NB4 (cell line): ENCODE data around the gene SFI1.

Source experiments
- DNase-seq: peaks from one replicate; pipeline ENCODE4 v3.0.0; 2010; ENCODE audit warnings: low read depth
- H3K4me3 ChIP-seq: one replicate; pipeline ENCODE4 v1.5.1; 2011; ENCODE audit warnings: mild to moderate bottlenecking, low read depth, low read length, moderate library complexity
- MYC ChIP-seq: IDR thresholded peaks from 2 replicates; pipeline ENCODE4 v1.6.1; 2011; ENCODE audit warnings: low read depth, low read length
- POLR2A ChIP-seq: IDR thresholded peaks from 2 replicates; pipeline ENCODE4 v1.6.1; 2011; ENCODE audit warnings: mild to moderate bottlenecking; ENCODE audit not compliant: insufficient read length; ENCODE audit errors: extremely low read depth
- TF ChIP-seq, protein P1 (sequence below): IDR thresholded peaks from 2 replicates; pipeline ENCODE4 v1.6.1; 2011; ENCODE audit warnings: low read depth, low read length
- TF ChIP-seq, protein P2 (sequence below): IDR thresholded peaks from one replicate; pipeline ENCODE4 v1.5.1; 2012; ENCODE audit warnings: low read depth, low read length

Gene SFI1

DNA sequence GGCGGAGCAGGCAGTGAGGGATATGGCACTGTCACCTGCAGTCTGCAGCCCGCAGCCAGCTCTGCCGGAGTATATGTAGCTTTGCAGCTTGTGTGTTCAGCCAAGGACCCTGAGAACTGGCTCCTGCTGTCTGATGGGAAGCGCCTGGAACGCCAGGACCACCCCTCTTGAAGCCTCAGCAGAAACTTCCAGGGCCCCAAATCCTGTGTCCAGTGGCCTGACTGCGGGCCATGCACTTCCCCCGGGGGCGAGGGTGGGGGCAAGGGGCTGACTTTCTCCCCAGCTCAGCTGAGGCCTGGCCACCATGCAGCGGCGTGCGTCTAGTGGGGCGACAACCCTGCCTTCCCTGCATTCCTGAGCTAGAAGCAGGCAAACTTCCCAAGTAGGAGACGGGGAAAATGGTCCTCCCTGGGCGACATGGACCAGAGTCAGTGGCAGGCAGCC, 133.4 kb downstream of the SFI1 start:
- TF ChIP-seq, protein P1, sequence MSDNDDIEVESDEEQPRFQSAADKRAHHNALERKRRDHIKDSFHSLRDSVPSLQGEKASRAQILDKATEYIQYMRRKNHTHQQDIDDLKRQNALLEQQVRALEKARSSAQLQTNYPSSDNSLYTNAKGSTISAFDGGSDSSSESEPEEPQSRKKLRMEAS, result no peak
- TF ChIP-seq, protein P2, sequence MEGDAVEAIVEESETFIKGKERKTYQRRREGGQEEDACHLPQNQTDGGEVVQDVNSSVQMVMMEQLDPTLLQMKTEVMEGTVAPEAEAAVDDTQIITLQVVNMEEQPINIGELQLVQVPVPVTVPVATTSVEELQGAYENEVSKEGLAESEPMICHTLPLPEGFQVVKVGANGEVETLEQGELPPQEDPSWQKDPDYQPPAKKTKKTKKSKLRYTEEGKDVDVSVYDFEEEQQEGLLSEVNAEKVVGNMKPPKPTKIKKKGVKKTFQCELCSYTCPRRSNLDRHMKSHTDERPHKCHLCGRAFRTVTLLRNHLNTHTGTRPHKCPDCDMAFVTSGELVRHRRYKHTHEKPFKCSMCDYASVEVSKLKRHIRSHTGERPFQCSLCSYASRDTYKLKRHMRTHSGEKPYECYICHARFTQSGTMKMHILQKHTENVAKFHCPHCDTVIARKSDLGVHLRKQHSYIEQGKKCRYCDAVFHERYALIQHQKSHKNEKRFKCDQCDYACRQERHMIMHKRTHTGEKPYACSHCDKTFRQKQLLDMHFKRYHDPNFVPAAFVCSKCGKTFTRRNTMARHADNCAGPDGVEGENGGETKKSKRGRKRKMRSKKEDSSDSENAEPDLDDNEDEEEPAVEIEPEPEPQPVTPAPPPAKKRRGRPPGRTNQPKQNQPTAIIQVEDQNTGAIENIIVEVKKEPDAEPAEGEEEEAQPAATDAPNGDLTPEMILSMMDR, result no peak
- TF ChIP-seq MYC, result no peak
- no peak for TF ChIP-seq POLR2A
- peak overlapping the region; percentile 65 for H3K4me3 ChIP-seq
- DNase-seq, result no peak

DNA sequence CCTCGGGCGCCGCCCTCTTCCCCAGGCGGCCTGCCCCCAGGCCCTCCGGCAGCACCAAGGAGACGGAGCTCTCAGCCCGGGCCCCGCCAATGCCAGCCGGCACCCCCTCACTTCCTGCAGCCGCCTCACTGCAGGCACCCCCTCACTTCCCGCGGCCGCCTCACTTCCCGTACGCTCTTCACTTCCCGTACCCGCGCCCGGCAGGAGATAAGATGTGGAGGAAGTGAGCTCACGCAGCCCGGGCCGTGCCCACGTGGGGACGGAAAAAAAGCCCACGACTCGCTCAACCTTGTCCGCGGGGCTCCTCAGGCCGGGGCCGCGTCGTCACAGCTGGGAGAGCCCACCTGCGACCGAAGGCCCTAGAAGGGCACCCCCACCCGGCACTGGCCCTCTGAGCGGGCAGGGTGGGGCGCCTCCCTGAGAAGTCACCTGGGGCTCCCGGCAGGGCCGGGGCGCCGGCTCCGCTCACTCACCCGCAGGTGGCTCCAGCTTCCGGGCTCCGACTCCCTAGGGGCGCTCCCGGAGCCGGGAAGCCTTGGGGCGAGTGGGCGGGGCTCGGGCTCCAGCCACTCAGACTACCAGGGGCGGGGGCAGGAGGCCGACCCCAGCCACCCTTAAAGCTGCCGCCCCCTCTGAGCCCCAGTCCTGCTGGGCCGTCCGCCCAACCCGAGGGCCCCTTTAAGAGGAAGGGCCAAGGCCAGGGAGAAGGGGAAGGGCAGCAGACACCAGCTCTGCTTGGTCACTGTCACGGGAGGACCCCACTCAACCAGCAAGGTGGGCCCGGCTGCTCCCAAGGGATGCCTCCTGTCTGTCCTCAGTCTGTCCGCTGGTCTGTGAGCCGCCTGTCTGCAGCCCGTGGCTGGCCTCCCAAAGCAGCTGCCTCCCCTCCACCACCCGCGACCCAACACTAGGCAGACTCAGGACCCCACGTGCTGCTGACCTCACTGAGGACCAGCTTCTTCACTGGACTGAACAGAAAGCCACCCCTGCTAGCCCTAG, 134.3 kb downstream of the SFI1 start:
- TF ChIP-seq, protein P1, result peak; percentile 75
- TF ChIP-seq MYC, result no peak; the same call in 1 of the 2 replicates
- DNase-seq, result peak; percentile 90

DNA sequence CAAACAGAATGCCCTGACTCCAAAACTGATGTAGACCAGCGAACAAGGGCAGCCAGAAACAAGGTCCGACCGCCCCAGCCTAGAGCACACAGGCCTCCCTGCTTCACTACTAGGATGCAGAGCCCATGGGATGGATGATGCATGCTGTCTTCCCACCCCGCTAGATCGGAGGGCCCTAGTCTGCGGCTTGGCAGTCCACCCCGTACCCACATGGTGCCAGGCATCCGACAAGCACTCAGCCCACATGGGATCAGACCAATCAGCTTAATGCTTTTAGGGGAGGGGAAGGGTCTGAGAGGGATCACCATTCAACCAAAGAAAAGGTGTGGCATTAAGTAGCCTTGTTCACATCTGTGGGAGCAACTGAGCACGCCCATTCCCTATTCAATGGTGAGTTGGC, 135.1 kb downstream of the SFI1 start:
- DNase-seq, result no peak
- TF ChIP-seq POLR2A, result no peak
- TF ChIP-seq MYC, result no peak
- TF ChIP-seq, protein P2, result no peak
- TF ChIP-seq, protein P1, result no peak
- H3K4me3 ChIP-seq, result peak overlapping the region; percentile 65

More for the DNA sequence above, 134.3 kb downstream of the SFI1 start:
- peak overlapping the region; percentile 65 for H3K4me3 ChIP-seq

DNA sequence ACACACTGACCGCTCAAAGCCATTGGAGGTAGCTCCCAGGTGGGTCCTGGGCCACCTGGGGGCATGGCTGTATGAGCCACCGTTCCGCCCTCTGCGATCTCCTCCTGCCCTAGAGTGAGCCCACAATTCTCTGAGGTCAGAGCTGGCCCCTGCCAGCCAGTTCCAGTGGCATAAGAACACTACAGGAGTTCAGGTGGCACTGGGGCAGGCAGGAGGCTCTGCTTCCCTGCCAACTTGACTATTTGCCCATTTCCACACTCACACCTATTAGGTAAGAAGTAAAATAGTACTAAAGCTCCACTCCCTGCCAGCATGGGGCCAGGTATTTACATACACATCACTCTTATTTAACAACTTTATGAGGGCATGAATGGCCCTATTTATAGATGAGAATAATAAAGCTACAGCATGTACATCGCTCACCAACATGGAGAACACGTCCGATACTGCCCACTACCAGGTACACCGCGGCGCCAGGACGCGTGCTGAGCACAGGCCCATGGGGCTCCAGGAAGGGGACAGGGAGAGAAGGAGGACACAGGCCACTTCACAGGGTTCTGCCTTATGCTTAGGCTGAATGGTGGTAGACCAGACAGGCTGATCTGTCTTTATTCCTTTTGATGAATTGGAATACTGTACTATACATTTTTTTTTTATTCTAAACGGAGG, 139.4 kb downstream of the SFI1 start:
- TF ChIP-seq MYC (no peak), POLR2A (no peak)
- TF ChIP-seq, protein P2, result no peak
- TF ChIP-seq, protein P1, result no peak
- no peak for DNase-seq

DNA sequence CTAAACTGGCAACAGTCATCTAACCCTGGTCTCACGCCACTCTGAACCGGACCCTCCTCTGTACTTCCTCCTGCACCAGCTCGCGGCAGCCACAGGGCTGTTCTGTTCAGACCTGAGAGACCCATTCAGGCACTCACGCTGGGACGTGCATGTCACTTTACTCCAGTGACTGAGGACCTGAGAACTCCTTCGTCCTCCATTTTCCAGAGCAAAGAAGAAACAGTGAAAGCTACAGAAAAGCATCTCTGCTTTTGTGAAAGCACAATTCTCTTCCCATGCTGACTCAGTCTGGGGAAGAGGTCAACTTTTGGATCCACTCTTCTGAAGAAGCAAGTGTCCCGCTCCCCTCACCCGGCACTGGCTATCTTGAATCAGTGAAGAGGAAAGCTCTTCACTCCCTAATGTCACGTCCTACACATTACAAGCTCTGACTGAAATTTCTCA, 141.1 kb downstream of the SFI1 start:
- DNase-seq, result peak; percentile 85
- TF ChIP-seq POLR2A, result no peak
- TF ChIP-seq, protein P2, result no peak
- TF ChIP-seq, protein P1, result no peak
- TF ChIP-seq MYC, result no peak
- peak overlapping the region; percentile 76 for H3K4me3 ChIP-seq

More for the DNA sequence above, 139.4 kb downstream of the SFI1 start:
- no peak overlapping the region for H3K4me3 ChIP-seq
